ENCODE data around the gene KCNIP1. TPM values are rescaled to one million over a fixed set of nuclear protein-coding genes. Genes with fewer than 3 reads are reported as not detected.

KCNIP1 gene
- total and polyA plus RNA-seq, 11 donors = 0.52 to 1.3 (median 1.2) TPM; not detected in 8

DNA sequence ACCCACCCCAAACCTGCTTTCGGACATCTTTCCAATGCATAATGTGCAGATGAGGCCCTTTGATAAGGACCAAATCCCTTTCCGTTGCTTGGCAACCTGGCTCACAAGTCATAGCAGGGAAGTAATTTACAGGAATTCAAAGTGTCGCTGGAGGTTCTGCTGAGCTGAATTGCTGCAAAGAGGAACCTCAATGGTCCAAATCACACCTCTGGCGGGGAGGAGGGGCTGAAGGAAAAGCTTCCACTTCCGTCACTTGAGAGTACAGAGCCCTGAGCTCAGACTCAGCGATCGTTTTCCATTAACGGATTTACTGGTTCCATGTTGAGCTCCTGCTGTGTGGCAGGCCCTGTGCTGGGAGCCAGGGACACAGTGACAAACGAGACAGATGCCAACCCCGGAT lies 99.3 kb downstream of the KCNIP1 start:
- ATAC-seq (no peak), DNase-seq (no peak)
- no peak overlapping the region for H3K4me3 ChIP-seq
- TF ChIP-seq POLR2A (IDR thresholded peaks at IDR 0.05) = no peak
- TF ChIP-seq, protein P1, sequence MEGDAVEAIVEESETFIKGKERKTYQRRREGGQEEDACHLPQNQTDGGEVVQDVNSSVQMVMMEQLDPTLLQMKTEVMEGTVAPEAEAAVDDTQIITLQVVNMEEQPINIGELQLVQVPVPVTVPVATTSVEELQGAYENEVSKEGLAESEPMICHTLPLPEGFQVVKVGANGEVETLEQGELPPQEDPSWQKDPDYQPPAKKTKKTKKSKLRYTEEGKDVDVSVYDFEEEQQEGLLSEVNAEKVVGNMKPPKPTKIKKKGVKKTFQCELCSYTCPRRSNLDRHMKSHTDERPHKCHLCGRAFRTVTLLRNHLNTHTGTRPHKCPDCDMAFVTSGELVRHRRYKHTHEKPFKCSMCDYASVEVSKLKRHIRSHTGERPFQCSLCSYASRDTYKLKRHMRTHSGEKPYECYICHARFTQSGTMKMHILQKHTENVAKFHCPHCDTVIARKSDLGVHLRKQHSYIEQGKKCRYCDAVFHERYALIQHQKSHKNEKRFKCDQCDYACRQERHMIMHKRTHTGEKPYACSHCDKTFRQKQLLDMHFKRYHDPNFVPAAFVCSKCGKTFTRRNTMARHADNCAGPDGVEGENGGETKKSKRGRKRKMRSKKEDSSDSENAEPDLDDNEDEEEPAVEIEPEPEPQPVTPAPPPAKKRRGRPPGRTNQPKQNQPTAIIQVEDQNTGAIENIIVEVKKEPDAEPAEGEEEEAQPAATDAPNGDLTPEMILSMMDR (IDR thresholded peaks at IDR 0.05) = no peak
- 81 to 88% (median 83%) methylated on average over 10 of the region's 10 CpGs for WGBS, 4 donors
- H3K36me3 ChIP-seq = no peaks in the 10 kb centered on the region
- peaks cover 0 to 2% (median 0%) of the 10 kb centered on the region in 9 donors for H3K27me3 ChIP-seq
- H3K4me1 ChIP-seq = peaks cover 0 to 5% (median 4%) of the 10 kb centered on the region in 12 donors
- no peak overlapping the region for H3K27ac ChIP-seq
- H3K9me3 ChIP-seq = no peaks in the 10 kb centered on the region
- intact Hi-C loops (cut with DNase I) = no loop called here

DNA sequence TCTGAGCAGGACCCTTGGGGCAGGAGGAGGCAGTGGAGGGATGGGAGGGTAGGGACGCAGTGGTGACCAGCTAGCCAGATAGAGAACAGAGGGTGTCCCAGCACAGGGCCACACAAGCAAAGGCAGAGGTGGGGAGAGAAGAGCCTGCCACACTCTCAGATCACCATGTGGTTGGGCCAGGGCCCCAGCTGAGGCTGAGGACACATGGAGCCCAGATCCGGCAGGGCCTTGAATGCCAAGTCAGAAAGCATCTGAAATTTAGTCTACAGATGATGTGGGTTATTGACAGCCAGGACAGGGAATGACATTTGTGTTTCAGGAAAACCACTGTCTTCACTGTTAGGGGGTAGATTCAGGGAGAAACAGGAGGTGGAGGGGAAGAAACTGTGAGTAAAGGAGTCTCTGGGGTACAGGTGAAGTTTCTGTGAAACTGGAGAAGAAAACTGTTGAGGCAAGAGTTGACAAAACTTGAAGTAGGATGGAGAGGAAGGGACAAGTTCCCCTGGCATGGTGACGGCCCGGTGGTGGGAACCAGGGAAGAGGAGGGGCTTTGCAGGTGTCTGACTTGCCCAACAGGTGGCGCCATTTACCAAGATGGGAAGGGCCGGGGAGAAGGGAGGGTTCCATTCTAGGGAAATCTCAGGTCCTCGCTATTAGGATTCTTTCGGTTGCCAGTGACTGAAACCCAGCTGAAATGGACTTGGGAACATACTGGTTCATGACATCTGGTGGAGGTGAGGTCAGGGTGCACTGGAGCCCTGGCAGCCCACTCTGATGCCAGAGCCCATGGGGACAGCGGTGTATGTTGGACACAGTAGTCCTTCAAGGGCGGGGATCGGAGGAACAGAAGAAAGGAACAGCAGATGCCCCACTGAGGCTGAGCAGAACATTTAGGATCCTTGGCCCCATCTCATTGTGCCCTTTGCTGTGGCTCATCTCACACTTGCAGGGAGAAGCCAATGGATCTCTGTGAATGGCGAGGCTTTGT lies 100.1 kb downstream of the KCNIP1 start:
- Histone ChIP-seq H3K4me3 (no peak overlapping the region), H3K27ac (no peak overlapping the region), H3K36me3 (no peaks in the 10 kb centered on the region), H3K9me3 (no peaks in the 10 kb centered on the region), H3K27me3 (no peaks in the 10 kb centered on the region), H3K4me1 (no peaks in the 10 kb centered on the region)
- DNase-seq (peak in 4 of 5 donors; percentile 40 to 74 (median 47)), ATAC-seq (peak in 2 of 4 donors; percentile 55)
- TF ChIP-seq, protein P1 (IDR thresholded peaks at IDR 0.05) = peak; percentile 44 to 70 (median 62)
- TF ChIP-seq POLR2A (IDR thresholded peaks at IDR 0.05) = no peak
- intact Hi-C loops (cut with DNase I) = loop anchor here in 1 of 10 donors (2.0 kb wide), 1 partner anchor 29 kb away; no protein-coding TSS in a partner anchor
- WGBS, 4 donors = 55 to 59% (median 56%) methylated on average over 12 of the region's 12 CpGs

DNA sequence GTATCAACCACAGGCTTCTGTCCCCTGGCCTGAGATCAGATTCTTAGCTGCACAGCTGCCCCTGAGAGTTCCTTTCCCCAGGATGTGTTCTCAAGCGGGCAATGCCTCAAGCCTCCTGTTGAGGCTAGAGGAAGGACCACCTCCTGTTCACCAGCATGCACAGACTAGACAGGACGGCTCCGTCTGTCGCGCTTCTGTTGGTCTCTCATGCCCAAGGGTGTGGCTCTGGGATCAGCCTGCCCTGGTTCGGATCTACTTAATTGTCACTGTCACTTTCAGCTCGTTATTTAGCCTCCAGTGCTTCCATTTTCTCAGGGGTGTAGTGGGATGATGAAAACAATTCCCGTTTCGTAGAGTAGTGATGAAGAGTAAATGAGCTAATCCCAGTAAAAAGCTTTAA lies 103.1 kb downstream of the KCNIP1 start:
- Histone ChIP-seq H3K27me3 (no peaks in the 10 kb centered on the region), H3K4me3 (no peak overlapping the region), H3K9me3 (no peaks in the 10 kb centered on the region), H3K36me3 (no peaks in the 10 kb centered on the region), H3K4me1 (no peaks in the 10 kb centered on the region), H3K27ac (no peak overlapping the region)
- 79 to 83% (median 80%) methylated on average over 9 of the region's 9 CpGs for WGBS, 4 donors
- TF ChIP-seq, protein P1 (IDR thresholded peaks at IDR 0.05) = no peak
- no peak for TF ChIP-seq POLR2A (IDR thresholded peaks at IDR 0.05)
- intact Hi-C loops (cut with DNase I) = no loop called here
- DNase-seq (peak in 1 of 5 donors; percentile 14), ATAC-seq (no peak)

DNA sequence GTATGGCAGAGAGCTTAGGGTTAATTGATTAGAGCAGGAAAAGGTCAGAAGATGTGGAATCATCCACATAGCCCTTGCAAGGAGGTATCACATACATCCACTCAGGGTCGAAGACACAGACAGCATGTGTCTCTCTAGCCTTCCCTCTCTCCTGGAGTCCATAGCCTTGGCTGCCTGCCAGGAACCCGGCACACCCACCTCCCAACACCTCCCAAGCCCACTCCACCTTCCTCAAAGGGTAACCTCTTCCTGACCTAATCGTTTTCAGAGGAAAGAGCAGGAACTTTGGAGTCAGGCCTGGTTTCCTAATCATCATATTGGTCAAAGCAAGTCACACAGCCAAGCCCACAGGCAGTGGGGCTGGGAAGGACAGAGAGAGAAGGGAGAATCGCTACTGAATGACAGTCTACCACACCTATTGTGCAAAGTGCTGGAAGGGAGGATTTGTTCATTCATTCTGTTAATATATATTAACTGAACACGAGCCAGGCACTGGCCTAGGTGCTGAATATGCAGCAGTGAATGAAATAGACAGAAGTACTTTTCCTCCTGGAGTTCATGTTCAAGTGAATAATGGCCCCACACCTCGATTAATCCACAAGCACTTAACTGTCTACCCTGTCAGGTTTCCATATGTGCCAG lies 107.8 kb downstream of the KCNIP1 start:
- no peak overlapping the region for H3K27ac ChIP-seq
- no peaks in the 10 kb centered on the region for H3K36me3 ChIP-seq
- DNase-seq (peak in 2 of 5 donors; percentile 2 to 10), ATAC-seq (no peak)
- TF ChIP-seq, protein P1 (IDR thresholded peaks at IDR 0.05) = no peak
- no peak for TF ChIP-seq POLR2A (IDR thresholded peaks at IDR 0.05)
- H3K9me3 ChIP-seq = no peaks in the 10 kb centered on the region
- WGBS, 4 donors = 41 to 51% (median 44%) methylated on average over 6 of the region's 6 CpGs
- no peak overlapping the region for H3K4me3 ChIP-seq
- H3K4me1 ChIP-seq = no peaks in the 10 kb centered on the region
- H3K27me3 ChIP-seq = no peaks in the 10 kb centered on the region
- intact Hi-C loops (cut with DNase I) = no loop called here

All from heart left ventricle (tissue), 16 donors.